GM19238 (cell line): ENCODE measurements around the gene PSG3.
"Not testable (repeated sequence)": the region's sequence is repeated elsewhere in the genome, so short reads cannot be mapped to it uniquely, and the experiment has no call there.

Experiments used
- DNase-seq: peaks from one replicate; pipeline ENCODE4 v3.0.0; 2011; ENCODE audit warnings: low spot score; ENCODE audit not compliant: insufficient read length

Gene PSG3

DNA sequence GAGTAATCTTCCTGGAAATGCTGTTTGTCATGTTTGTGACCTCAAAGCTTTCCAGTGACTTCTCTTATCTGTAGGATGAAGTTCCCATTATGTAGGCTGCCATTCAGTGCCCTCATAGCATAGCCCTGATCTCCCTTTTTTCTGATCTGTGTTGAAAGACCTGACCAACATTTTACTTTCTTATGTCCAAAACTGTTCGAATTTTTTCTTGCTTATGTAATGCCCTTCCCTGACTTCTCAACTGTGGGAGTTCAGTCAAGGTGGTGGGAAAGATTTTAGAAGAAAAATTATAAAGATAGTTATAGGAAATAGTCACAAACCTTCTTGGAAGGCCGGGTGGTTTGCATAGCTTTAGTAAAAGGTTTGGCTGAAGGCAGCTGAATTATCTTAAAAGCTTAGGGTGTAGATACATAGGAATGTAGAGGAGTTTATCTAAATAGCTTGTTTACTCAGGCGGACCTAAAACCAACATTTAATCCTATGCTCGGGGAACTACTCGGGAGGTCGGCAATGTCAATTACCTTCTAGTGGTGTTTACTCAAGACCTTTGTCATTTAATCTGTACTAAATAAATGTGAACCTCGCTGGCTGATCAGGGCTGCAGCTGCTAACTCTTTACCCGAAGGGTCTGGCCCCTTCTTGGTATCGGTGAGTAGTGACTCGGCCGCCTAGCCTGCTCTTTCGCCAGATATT lies 44.3 kb downstream of the PSG3 start:
- DNase-seq = no peak

DNA sequence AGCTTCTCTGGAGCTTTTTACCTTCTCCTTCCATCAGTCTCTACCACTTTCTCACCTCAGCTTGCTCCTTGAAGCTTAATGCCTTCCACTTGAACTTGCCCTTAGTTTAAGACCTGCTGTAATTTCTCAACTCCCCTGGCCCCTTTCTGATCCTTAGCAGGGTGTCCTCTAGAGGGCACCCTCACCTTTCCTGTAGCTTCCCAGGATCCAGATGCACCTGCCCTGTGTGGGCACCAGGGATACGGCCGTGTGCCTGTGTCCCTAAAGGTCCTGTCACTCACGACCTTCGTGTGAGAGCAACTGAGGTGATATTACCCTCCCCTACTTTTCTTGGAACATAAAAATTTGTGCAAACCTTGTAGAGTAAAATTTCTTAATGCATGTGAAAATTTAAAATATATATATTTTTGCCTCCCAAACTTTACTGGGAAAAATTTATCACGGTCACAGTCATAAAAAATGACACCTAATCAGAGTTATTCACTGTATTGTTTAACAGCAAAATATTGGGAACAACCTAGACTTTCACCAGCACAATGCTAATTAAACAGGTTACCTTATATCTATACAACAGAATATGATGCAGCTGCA lies 46.4 kb downstream of the PSG3 start:
- no peak for DNase-seq

DNA sequence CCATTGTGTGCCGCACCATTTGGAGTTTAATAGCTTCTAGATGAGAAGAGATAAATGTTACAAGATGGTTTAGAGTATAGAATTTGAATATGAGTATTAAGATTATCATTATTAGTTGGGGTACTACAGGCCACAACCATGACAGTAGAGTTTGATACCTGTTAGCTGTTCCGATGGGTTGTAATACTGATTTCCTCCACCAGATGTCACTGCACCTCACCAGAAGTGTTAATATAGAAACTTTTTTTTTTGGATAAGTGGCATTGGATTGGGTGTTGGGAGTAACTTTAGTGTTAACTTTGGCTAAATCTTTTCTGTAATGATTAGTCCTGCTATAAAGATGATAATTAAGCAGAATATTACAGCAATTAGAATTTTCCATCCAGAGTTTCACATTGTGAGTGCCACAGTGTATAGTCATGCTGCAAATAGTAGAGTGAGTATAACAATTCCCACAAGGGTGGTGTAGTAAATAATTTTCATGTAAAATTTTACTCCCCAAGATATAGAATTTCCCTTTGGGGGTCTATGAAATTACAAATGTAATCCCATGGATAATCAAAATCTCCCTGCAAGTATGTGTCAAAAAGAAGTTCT lies 56.3 kb downstream of the PSG3 start:
- no peak for DNase-seq

- not testable (repeated sequence) for DNase-seq
These were observed 64.0 kb downstream of the PSG3 start for GRCh38 chr19:42676326-42676725.

GRCh38 chr19:42674549-42674948 lies 65.7 kb downstream of the PSG3 start:
- DNase-seq = not testable (repeated sequence)
